Upper lobe of left lung (tissue), 6 donors: ENCODE measurements around the gene MNAT1. TPM values are rescaled to one million over a fixed set of nuclear protein-coding genes. Genes with fewer than 3 reads are reported as not detected.

Experiments used
- ATAC-seq, 2 donors: fragments of 200-7000 bp; cut with Tn5 transposase; one replicate each; pipeline ENCODE4 v1.9.1; 2022; ENCODE audit warnings: mild to moderate bottlenecking in 2 of 2, moderate library complexity in 2 of 2; ENCODE audit not compliant: low FRiP score in 2 of 2
- DNase-seq, 2 donors: peaks; one replicate each; pipeline ENCODE4 v3.0.0-alpha.2; 2019 to 2020
- H3K27ac ChIP-seq, 4 donors: fragments of 200-600 bp; sonication (generic); one replicate each; pipeline ENCODE4 v1.5.1; 2016 to 2019
- H3K27me3 ChIP-seq, 4 donors: fragments of 200-600 bp; sonication (generic); one replicate each; pipeline ENCODE4 v1.5.1; 2017 to 2019
- H3K36me3 ChIP-seq, 4 donors: fragments of 200-600 bp; sonication (generic); one replicate each; pipeline ENCODE4 v1.5.1; 2016 to 2019
- H3K4me1 ChIP-seq, 4 donors: fragments of 200-600 bp; sonication (generic); one replicate each; pipeline ENCODE4 v1.5.1; 2018 to 2019
- H3K4me3 ChIP-seq, 4 donors: fragments of 200-600 bp; sonication (generic); one replicate each; pipeline ENCODE4 v1.5.1; 2017 to 2019; ENCODE audit warnings: mild to moderate bottlenecking in 2 of 4, moderate library complexity in 1 of 4
- H3K9me3 ChIP-seq, 4 donors: fragments of 200-600 bp; sonication (generic); one replicate each; pipeline ENCODE4 v1.5.1; 2018 to 2019
- CTCF ChIP-seq, 6 experiments: fragments of 450-650 bp in 4 of 6; fragments of 200-600 bp in 2 of 6; sonication (generic) in 2 of 6; IDR thresholded peaks; one replicate each; pipeline ENCODE4 v1.5.1; 2016 to 2019; ENCODE audit warnings: antibody characterized with exemption in 6 of 6
- EP300 ChIP-seq, 4 donors: sonication (generic); formaldehyde crosslinking; IDR thresholded peaks; one replicate each; pipeline ENCODE4 v1.5.1; 2017; ENCODE audit warnings: antibody characterized with exemption in 4 of 4, control low read depth in 2 of 4
- POLR2A ChIP-seq, 4 donors: fragments of 450-650 bp; IDR thresholded peaks; one replicate each; pipeline ENCODE4 v1.5.1; 2016 to 2017; ENCODE audit warnings: antibody characterized with exemption in 4 of 4, mild to moderate bottlenecking in 2 of 4
- POLR2AphosphoS5 ChIP-seq, 2 donors: sonication (generic); formaldehyde crosslinking; IDR thresholded peaks; one replicate each; pipeline ENCODE4 v1.5.1; 2017; ENCODE audit warnings: antibody characterized with exemption in 2 of 2
- WGBS, 2 donors: methylation state at CpG; one replicate each; pipeline ENCODE4 v1.1.5; 2017 to 2018; 5-methylcytosine and 5-hydroxymethylcytosine counted together
- total RNA-seq, 6 donors: library from RNA; depleted of rRNA in 4 of 6; stranded (reverse); fragments of >200 nt in 4 of 6; gene quantifications; one replicate each; pipeline versions ENCODE4 v1.1.0 to v1.2.1, GENCODE V29; 2016 to 2021
- donor health status: DM: no; HTN: no; CAD: no; lungs with moderate emphysema.
- donor health status: DM: no; HTN: yes; CAD: no; lungs with severe emphysema.

MNAT1 gene
- total RNA-seq, 6 donors from 2014 or later, result 15.3 to 66.0 (median 19.9) TPM

GRCh38 chr14:60700598-60700997, 34.0 kb upstream of the MNAT1 start:
- TF ChIP-seq POLR2AphosphoS5 (IDR thresholded peaks at IDR 0.05), result no peak
- no peak for TF ChIP-seq CTCF (IDR thresholded peaks at IDR 0.05)
- no peak for TF ChIP-seq EP300 (IDR thresholded peaks at IDR 0.05)
- TF ChIP-seq POLR2A (IDR thresholded peaks at IDR 0.05), result no peak
- no peak overlapping the region for H3K27ac ChIP-seq
- no peaks in the 10 kb centered on the region for H3K4me1 ChIP-seq
- ATAC-seq (no peak), DNase-seq (no peak)
- H3K9me3 ChIP-seq, result peaks cover 8 to 17% (median 11%) of the 10 kb centered on the region in 4 donors
- no peaks in the 10 kb centered on the region for H3K27me3 ChIP-seq
- H3K36me3 ChIP-seq, result no peaks in the 10 kb centered on the region
- 92 to 94% methylated on average over 3 of the region's 3 CpGs for WGBS, 2 donors
- no peak overlapping the region for H3K4me3 ChIP-seq

GRCh38 chr14:60705100-60705499, 29.5 kb upstream of the MNAT1 start:
- H3K4me1 ChIP-seq, result no peaks in the 10 kb centered on the region
- H3K36me3 ChIP-seq, result no peaks in the 10 kb centered on the region
- no peak overlapping the region for H3K27ac ChIP-seq
- ATAC-seq (no peak), DNase-seq (no peak)
- TF ChIP-seq EP300 (IDR thresholded peaks at IDR 0.05) (no peak), POLR2AphosphoS5 (IDR thresholded peaks at IDR 0.05) (no peak), CTCF (IDR thresholded peaks at IDR 0.05) (no peak), POLR2A (IDR thresholded peaks at IDR 0.05) (no peak)
- H3K4me3 ChIP-seq, result no peak overlapping the region
- H3K9me3 ChIP-seq, result peaks cover 8 to 16% (median 10%) of the 10 kb centered on the region in 4 donors
- no peaks in the 10 kb centered on the region for H3K27me3 ChIP-seq

GRCh38 chr14:60707858-60708257, 26.7 kb upstream of the MNAT1 start:
- no peaks in the 10 kb centered on the region for H3K36me3 ChIP-seq
- 97 to 100% methylated on average over 3 of the region's 3 CpGs for WGBS, 2 donors
- no peaks in the 10 kb centered on the region for H3K27me3 ChIP-seq
- H3K4me3 ChIP-seq, result no peak overlapping the region
- no peaks in the 10 kb centered on the region for H3K4me1 ChIP-seq
- ATAC-seq, result no peak
- no peak for DNase-seq
- no peaks in the 10 kb centered on the region for H3K9me3 ChIP-seq
- H3K27ac ChIP-seq, result no peak overlapping the region
- TF ChIP-seq EP300 (IDR thresholded peaks at IDR 0.05) (no peak), POLR2AphosphoS5 (IDR thresholded peaks at IDR 0.05) (no peak), CTCF (IDR thresholded peaks at IDR 0.05) (no peak), POLR2A (IDR thresholded peaks at IDR 0.05) (no peak)

- no peaks in the 10 kb centered on the region for H3K36me3 ChIP-seq
- no peaks in the 10 kb centered on the region for H3K27me3 ChIP-seq
- H3K9me3 ChIP-seq, result no peaks in the 10 kb centered on the region
- H3K4me1 ChIP-seq, result no peaks in the 10 kb centered on the region
- DNase-seq (no peak), ATAC-seq (no peak)
- TF ChIP-seq POLR2AphosphoS5 (IDR thresholded peaks at IDR 0.05) (no peak), CTCF (IDR thresholded peaks at IDR 0.05) (no peak)
- no peak overlapping the region for H3K4me3 ChIP-seq
- no peak overlapping the region for H3K27ac ChIP-seq
These were observed 24.1 kb upstream of the MNAT1 start for GRCh38 chr14:60710494-60710893.

GRCh38 chr14:60713513-60713912, 21.0 kb upstream of the MNAT1 start:
- Histone ChIP-seq H3K9me3 (no peaks in the 10 kb centered on the region), H3K4me1 (no peaks in the 10 kb centered on the region), H3K36me3 (no peaks in the 10 kb centered on the region), H3K27ac (no peak overlapping the region), H3K4me3 (no peak overlapping the region), H3K27me3 (no peaks in the 10 kb centered on the region)
- ATAC-seq (no peak), DNase-seq (no peak)
- WGBS, 2 donors, result 88 to 93% methylated on average over 6 of the region's 6 CpGs
- TF ChIP-seq CTCF (IDR thresholded peaks at IDR 0.05) (no peak), POLR2AphosphoS5 (IDR thresholded peaks at IDR 0.05) (no peak), POLR2A (IDR thresholded peaks at IDR 0.05) (no peak), EP300 (IDR thresholded peaks at IDR 0.05) (no peak)
